Mucosa of rectum (tissue), 2 donors: ENCODE results near the gene ZCCHC2.

Source experiments
- H3K27ac ChIP-seq, 2 donors: one replicate each; pipeline ENCODE4 v1.7.0; 2013; ENCODE audit warnings: inconsistent platforms in 2 of 2, low read depth in 2 of 2, low read length in 2 of 2
- H3K27me3 ChIP-seq, 2 donors: one replicate each; pipeline ENCODE4 v1.7.0; 2013; ENCODE audit warnings: low read length in 2 of 2; ENCODE audit not compliant: control insufficient read depth in 2 of 2, insufficient read depth in 2 of 2
- H3K36me3 ChIP-seq, 2 donors: one replicate each; pipeline ENCODE4 v1.7.0; 2013; ENCODE audit warnings: low read length in 2 of 2; ENCODE audit not compliant: control insufficient read depth in 2 of 2, insufficient read depth in 2 of 2
- H3K4me1 ChIP-seq, 2 donors: one replicate each; pipeline ENCODE4 v1.7.0; 2013; ENCODE audit warnings: low read length in 2 of 2, mild to moderate bottlenecking in 1 of 2; ENCODE audit not compliant: control insufficient read depth in 2 of 2, insufficient read depth in 2 of 2
- H3K4me3 ChIP-seq, 2 donors: one replicate each; pipeline ENCODE4 v1.7.0; 2013; ENCODE audit warnings: low read length in 2 of 2
- H3K9ac ChIP-seq, 2 donors: one replicate each; pipeline ENCODE4 v1.7.0; 2013; ENCODE audit warnings: low read length in 2 of 2, low read depth in 1 of 2, mild to moderate bottlenecking in 1 of 2
- H3K9me3 ChIP-seq, 2 donors: one replicate each; pipeline ENCODE4 v1.7.0; 2013; ENCODE audit warnings: low read length in 2 of 2; ENCODE audit not compliant: control insufficient read depth in 2 of 2
- donor health status: healthy.
- donor health status: Normal muscosa, but diverticular disease.

ZCCHC2 gene

DNA sequence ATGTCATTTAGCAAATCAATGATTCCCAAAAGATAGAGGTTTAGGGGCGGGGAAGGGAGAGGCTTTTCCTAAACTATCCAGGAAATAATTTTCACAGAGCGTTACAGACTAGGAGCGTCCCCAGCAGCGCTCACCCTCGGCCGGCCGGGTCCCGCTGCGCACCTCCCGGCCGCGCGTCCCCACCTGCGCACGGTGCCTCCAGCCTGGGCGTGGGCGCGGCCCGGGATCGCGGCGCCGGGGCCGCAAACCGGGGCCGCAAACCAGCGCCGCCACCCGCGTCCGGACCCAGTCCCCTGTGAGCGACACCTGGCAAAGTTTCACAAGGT lies 684 bp upstream of the ZCCHC2 start:
- no peaks in the 10 kb centered on the region for H3K36me3 ChIP-seq
- no peaks in the 10 kb centered on the region for H3K27me3 ChIP-seq
- peaks cover 11 to 17% of the 10 kb centered on the region in 2 donors for H3K4me1 ChIP-seq
- H3K9ac ChIP-seq: peak overlapping the region; percentile 78 to 90
- peak overlapping the region; percentile 86 to 94 for H3K4me3 ChIP-seq
- H3K9me3 ChIP-seq: no peaks in the 10 kb centered on the region
- peak overlapping the region; percentile 91 to 96 for H3K27ac ChIP-seq

DNA sequence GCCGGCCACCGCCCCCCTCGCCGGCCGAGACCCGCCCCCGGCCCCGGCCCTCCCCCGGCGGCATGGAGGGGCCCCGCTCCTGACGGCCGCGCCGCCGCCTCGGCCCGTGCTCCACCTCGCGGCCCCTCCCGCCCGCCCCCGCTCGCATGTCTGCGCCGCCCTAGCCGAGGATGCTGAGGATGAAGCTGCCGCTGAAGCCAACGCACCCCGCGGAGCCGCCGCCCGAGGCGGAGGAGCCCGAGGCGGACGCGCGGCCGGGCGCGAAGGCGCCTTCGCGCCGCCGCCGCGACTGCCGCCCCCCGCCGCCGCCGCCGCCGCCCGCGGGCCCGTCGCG lies 397 bp downstream of the ZCCHC2 start:
- H3K4me1 ChIP-seq: peaks cover 11 to 17% of the 10 kb centered on the region in 2 donors
- peak overlapping the region; percentile 95 to 96 for H3K27ac ChIP-seq
- no peaks in the 10 kb centered on the region for H3K36me3 ChIP-seq
- no peaks in the 10 kb centered on the region for H3K9me3 ChIP-seq
- peak overlapping the region; percentile 46 to 52 for H3K4me3 ChIP-seq
- H3K27me3 ChIP-seq: no peaks in the 10 kb centered on the region
- peak overlapping the region in 1 of 2 donors; percentile 78 for H3K9ac ChIP-seq

DNA sequence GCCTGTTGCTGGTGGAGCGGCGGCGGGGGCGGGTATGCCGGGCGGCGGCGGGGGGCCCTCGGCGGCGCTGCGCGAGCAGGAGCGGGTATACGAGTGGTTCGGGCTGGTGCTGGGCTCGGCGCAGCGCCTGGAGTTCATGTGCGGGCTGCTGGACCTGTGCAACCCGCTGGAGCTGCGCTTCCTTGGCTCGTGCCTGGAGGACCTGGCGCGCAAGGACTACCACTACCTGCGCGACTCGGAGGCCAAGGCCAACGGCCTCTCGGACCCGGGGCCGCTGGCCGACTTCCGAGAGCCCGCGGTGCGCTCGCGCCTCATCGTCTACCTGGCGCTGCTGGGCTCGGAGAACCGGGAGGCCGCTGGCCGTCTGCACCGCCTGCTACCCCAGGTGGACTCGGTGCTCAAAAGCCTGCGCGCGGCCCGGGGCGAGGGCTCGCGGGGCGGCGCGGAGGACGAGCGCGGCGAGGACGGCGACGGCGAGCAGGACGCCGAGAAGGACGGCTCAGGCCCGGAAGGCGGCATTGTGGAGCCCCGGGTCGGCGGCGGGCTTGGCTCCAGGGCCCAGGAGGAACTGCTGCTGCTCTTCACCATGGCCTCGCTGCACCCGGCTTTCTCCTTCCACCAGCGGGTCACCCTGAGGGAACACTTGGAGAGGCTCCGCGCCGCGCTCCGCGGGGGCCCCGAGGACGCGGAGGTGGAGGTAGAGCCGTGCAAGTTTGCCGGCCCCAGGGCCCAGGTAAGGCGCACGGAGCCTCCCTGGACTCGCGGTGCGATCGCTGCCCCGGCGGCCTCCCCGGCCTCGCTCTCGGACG lies 1.0 kb downstream of the ZCCHC2 start:
- H3K27ac ChIP-seq: peak overlapping the region; percentile 94 to 95
- H3K36me3 ChIP-seq: no peaks in the 10 kb centered on the region
- H3K27me3 ChIP-seq: no peaks in the 10 kb centered on the region
- H3K9ac ChIP-seq: peak overlapping the region; percentile 88
- H3K9me3 ChIP-seq: no peaks in the 10 kb centered on the region
- peaks cover 11 to 17% of the 10 kb centered on the region in 2 donors for H3K4me1 ChIP-seq
- peak overlapping the region; percentile 88 for H3K4me3 ChIP-seq

DNA sequence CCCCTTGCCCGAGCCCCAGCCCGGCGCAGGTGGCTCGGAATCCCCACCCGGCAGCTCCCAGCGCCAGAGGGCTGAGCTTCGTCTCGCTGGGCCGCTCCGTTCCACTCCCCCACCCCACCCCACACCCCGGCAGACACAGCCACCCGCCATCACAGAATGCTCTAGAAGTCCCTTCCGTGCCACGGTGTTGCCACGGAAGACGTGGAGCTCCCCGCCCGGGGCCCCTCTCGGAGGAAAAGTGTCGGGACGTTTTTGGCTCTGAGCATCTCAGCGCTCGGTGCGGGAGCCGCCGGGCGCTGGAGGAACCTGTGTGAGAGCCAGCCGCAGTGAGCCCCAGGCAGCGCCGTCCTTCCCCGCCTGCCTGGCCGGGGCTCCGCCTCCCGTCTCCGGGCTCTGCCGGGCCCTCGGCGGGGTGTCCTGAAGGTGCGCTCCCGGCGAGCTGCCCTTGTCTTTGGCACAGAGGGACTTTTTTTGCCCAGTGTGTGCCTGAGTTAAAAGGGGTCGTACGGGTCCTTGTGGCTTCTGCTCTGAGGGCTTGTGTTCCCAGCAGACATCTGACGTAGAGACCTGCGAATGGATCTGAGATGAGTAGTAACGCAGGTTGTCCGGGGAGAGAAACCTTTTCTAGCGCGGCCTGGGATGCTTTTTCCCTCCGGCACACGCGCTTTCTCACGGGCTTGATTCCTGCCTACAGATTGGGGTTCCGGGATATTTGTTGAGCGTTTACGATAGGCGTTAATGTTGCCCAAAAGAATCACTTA lies 1.8 kb downstream of the ZCCHC2 start:
- Histone ChIP-seq H3K9me3 (no peaks in the 10 kb centered on the region), H3K27me3 (no peaks in the 10 kb centered on the region), H3K27ac (peak overlapping the region; percentile 94 to 95), H3K36me3 (no peaks in the 10 kb centered on the region), H3K4me3 (peak overlapping the region; percentile 88), H3K4me1 (peaks cover 11 to 17% of the 10 kb centered on the region in 2 donors), H3K9ac (peak overlapping the region; percentile 88)

DNA sequence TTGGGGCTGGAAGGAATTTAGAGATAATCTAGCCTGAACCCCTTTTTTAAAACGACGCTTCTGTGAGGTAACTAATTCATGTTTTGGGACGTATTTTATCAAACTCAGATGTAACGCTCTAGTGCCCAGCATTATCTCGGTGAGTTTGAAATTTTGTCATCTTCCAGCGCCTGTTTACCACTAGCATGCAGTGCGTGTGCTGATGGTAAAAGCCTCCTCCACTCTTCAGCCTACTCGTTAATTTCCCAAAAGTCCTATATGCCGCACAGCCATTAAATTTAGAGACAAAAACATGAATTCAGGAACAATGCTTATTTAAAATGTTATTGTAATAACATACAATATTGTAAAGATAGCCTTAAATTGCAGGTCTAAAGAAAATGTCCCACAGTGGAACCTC lies 2.8 kb downstream of the ZCCHC2 start:
- peak overlapping the region; percentile 88 for H3K4me3 ChIP-seq
- H3K27ac ChIP-seq: peak overlapping the region; percentile 94 to 95
- H3K27me3 ChIP-seq: no peaks in the 10 kb centered on the region
- no peaks in the 10 kb centered on the region for H3K36me3 ChIP-seq
- no peaks in the 10 kb centered on the region for H3K9me3 ChIP-seq
- H3K9ac ChIP-seq: peak overlapping the region; percentile 88
- H3K4me1 ChIP-seq: peaks cover 11 to 17% of the 10 kb centered on the region in 2 donors

DNA sequence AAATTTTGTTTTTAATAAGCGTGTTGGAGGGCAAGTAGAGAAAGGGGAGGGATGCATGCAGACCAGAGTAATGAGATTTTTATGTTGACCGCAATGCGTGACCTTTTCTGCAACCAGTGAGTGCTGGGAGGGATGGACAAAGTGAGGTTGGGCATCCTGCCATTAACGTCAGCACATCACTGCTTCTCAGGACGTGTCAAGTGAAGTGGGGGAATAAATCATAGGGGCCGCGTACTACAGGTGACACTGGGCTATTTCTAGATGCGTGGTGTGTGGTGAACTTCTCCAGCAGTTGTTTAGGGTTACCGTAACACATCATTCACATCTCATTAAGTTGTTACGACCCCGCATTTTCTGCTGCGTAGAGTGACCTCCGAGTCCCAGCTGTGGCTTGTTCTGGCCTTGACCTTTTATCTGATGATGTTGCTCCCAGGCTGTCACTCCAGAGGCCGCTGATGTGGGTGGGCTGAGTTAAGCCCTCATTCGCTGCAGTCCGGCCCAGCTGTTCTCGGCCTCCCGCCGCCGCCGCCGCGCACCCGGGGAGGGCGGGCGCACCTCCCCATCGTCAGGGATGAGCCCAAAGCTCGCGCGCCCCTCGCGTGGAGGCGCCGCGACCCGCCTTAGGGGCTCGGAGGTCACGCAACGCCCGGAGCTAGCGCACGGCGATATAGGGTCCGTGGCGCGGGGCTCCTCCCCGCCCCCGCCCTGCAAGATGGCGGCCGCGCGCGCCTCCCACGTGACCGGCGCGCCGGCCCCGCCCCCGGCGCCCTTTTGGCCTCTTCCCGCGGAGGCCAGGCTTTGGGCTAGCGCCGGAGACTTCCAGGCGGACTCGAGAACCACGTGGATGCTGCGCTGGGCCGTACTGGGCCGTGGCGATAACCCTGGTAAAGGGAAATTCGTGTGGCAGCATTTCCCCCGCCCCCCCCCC lies 3.5 kb downstream of the ZCCHC2 start:
- H3K36me3 ChIP-seq: no peaks in the 10 kb centered on the region
- no peaks in the 10 kb centered on the region for H3K27me3 ChIP-seq
- H3K4me3 ChIP-seq: peak overlapping the region; percentile 88
- no peaks in the 10 kb centered on the region for H3K9me3 ChIP-seq
- H3K27ac ChIP-seq: peak overlapping the region; percentile 94 to 99
- H3K4me1 ChIP-seq: peaks cover 11 to 16% of the 10 kb centered on the region in 2 donors
- H3K9ac ChIP-seq: peak overlapping the region; percentile 77 to 88

DNA sequence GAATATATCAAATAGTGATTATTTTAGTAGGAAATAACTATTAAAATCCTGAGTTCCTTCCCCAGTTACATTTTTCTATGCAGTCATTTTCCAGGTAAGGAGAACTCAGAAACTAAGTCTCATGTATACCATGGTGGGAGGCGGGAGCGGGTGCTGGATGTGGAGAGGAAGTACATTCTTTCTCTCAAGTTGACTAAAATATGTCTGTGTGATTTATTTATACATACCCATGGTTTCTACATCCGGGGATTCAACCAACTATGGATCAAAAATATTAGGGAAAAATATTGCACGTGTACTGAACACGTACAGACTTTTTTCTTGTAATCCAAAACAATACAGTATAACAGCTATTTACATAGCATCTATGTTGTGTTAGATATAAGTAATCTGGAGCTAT lies 6.8 kb downstream of the ZCCHC2 start:
- no peak overlapping the region for H3K27ac ChIP-seq
- H3K36me3 ChIP-seq: no peaks in the 10 kb centered on the region
- H3K4me3 ChIP-seq: no peak overlapping the region
- no peaks in the 10 kb centered on the region for H3K9me3 ChIP-seq
- H3K4me1 ChIP-seq: peaks cover 9 to 13% of the 10 kb centered on the region in 2 donors
- no peak overlapping the region for H3K9ac ChIP-seq
- H3K27me3 ChIP-seq: no peaks in the 10 kb centered on the region

DNA sequence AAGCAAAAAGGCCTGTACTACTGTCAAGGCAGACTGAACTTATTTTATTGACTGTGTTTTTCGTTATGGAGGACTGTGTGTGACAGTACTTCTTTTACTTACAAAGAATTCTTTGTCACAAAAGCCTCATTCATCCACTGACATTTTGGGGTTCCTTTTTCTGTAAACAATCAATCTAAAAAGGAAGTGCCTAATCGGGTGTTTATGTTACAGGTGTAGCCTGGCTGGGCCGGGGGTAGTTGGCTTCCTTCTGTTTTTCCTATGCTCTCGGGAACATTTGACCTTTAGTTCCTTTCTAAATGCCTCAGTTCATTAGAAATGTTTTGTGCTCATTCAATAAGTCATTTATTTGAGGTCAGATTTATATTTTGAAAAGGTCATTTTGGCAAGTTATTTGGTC lies 8.3 kb downstream of the ZCCHC2 start:
- Histone ChIP-seq H3K27me3 (no peaks in the 10 kb centered on the region), H3K27ac (no peak overlapping the region), H3K9me3 (no peaks in the 10 kb centered on the region), H3K9ac (no peak overlapping the region), H3K36me3 (no peaks in the 10 kb centered on the region), H3K4me3 (no peak overlapping the region), H3K4me1 (peaks cover 0 to 2% of the 10 kb centered on the region in 2 donors)

DNA sequence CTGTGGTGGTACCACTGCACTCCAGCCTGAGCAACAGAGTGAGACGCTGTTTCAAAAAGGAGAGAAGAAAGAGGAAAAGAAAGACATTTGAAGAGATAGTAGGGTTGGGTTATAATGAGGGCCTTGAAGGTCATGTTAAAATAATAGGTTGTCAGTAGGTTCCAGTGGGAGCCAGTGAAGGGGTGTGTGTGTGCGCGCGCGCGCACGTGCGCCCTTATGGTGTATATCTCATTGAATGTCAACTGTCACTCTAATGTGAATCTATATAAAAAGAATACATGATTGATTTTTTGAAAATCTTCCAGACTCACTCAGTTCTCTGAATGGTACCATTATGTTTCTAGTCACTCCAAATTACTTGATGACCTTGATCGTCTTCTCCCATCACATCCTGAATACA lies 9.1 kb downstream of the ZCCHC2 start:
- peaks cover 0 to 2% of the 10 kb centered on the region in 2 donors for H3K4me1 ChIP-seq
- H3K9me3 ChIP-seq: no peaks in the 10 kb centered on the region
- no peak overlapping the region for H3K9ac ChIP-seq
- no peak overlapping the region for H3K27ac ChIP-seq
- no peaks in the 10 kb centered on the region for H3K27me3 ChIP-seq
- no peaks in the 10 kb centered on the region for H3K36me3 ChIP-seq
- no peak overlapping the region for H3K4me3 ChIP-seq
